NCI-H1417 (cell line): ENCODE results near the gene SLC25A13.

ENCODE experiments used
- DNase-seq, 3 experiments: peaks; one replicate each; lab custom pipeline; 2025; lab: John Stamatoyannopoulos, UW

The SLC25A13 gene

GRCh38 chr7:96202102-96202501, 119.8 kb downstream of the SLC25A13 start:
- no peak for DNase-seq

GRCh38 chr7:96200740-96201139, 121.2 kb downstream of the SLC25A13 start:
- DNase-seq = no peak

- DNase-seq = peak in 1 of 3 experiments; percentile 27
Observed at GRCh38 chr7:96199421-96199820, 122.5 kb downstream of the SLC25A13 start.

- DNase-seq = peak in 2 of 3 experiments; percentile 43 to 70
Observed at GRCh38 chr7:96198047-96198636, 123.8 kb downstream of the SLC25A13 start.

GRCh38 chr7:96196676-96197075, 125.2 kb downstream of the SLC25A13 start:
- DNase-seq = no peak

- peak in 2 of 3 experiments; percentile 24 to 48 for DNase-seq
Observed at GRCh38 chr7:96189129-96189820, 132.6 kb downstream of the SLC25A13 start.

GRCh38 chr7:96188591-96188991, 133.3 kb downstream of the SLC25A13 start:
- DNase-seq = peak in 1 of 3 experiments; percentile 57

- peak in 2 of 3 experiments; percentile 79 to 89 for DNase-seq
Observed at GRCh38 chr7:96188174-96188581, 133.7 kb downstream of the SLC25A13 start.

- peak in 2 of 3 experiments; percentile 79 to 89 for DNase-seq
Observed at GRCh38 chr7:96187735-96188134, 134.2 kb downstream of the SLC25A13 start.

- DNase-seq = no peak
Observed at GRCh38 chr7:96184783-96185182, 137.1 kb downstream of the SLC25A13 start.

- DNase-seq = peak in 2 of 3 experiments; percentile 29 to 60
Observed at GRCh38 chr7:96183163-96183670, 138.7 kb downstream of the SLC25A13 start.

- DNase-seq = peak in 1 of 3 experiments; percentile 46
Observed at GRCh38 chr7:96182424-96183158, 139.3 kb downstream of the SLC25A13 start.

GRCh38 chr7:96181174-96181573, 140.7 kb downstream of the SLC25A13 start:
- no peak for DNase-seq

- peak in 1 of 3 experiments; percentile 49 for DNase-seq
Observed at GRCh38 chr7:96179837-96180236, 142.1 kb downstream of the SLC25A13 start.

GRCh38 chr7:96179341-96179740, 142.6 kb downstream of the SLC25A13 start:
- peak in 1 of 3 experiments; percentile 35 for DNase-seq

- DNase-seq = peak in 2 of 3 experiments; percentile 33 to 69
Observed at GRCh38 chr7:96178581-96178980, 143.3 kb downstream of the SLC25A13 start.

GRCh38 chr7:96177353-96177752, 144.5 kb downstream of the SLC25A13 start:
- DNase-seq = no peak

GRCh38 chr7:96174812-96175211, 147.1 kb downstream of the SLC25A13 start:
- peak in 2 of 3 experiments; percentile 71 to 88 for DNase-seq

- DNase-seq = peak in 1 of 3 experiments; percentile 21
Observed at GRCh38 chr7:96173781-96174180, 148.1 kb downstream of the SLC25A13 start.

- DNase-seq = no peak
Observed at GRCh38 chr7:96169439-96169838, 152.5 kb downstream of the SLC25A13 start.

GRCh38 chr7:96167424-96167823, 154.5 kb downstream of the SLC25A13 start:
- DNase-seq = peak in 2 of 3 experiments; percentile 42 to 74

GRCh38 chr7:96161897-96162296, 160.0 kb downstream of the SLC25A13 start:
- DNase-seq = no peak
